ENCODE measurements around the gene HMG20A. TPM values are rescaled to one million over a fixed set of nuclear protein-coding genes. Genes with fewer than 3 reads are reported as not detected.

Gene HMG20A
- 20.2 and 26.7 TPM in 2 replicates for total RNA-seq

GRCh38 chr15:77420610-77421369 is at the start of gene HMG20A:
HMG20A (plus strand) TSS chr15:77420888; CDS start chr15:77458408, 37,520 bp downstream.

GRCh38 chr15:77419836-77420609 is 665 bp upstream of the HMG20A start, which contains the start of gene PEAK1:
PEAK1 (minus strand) TSS chr15:77420104; CDS start chr15:77181926, 238,178 bp downstream.

Other genes starting within 250 kb of the HMG20A start
- 77.8 and 82.3 TPM in 2 replicates for gene PEAK1, start 784 bp upstream of the HMG20A start, total RNA-seq
- not detected in 2 replicates for gene LINGO1, start 212.0 kb downstream of the HMG20A start, total RNA-seq

All from smooth muscle cell of bladder (primary cell).